ENCODE measurements around the gene COL15A1. TPM values are rescaled to one million over a fixed set of nuclear protein-coding genes. Genes with fewer than 3 reads are reported as not detected.
A peak's percentile ranks its signal among the peaks of the same experiment; 100 is the strongest.

The COL15A1 gene
- total RNA-seq, 1 experiment from 2014 or later, result 0.10 TPM

DNA sequence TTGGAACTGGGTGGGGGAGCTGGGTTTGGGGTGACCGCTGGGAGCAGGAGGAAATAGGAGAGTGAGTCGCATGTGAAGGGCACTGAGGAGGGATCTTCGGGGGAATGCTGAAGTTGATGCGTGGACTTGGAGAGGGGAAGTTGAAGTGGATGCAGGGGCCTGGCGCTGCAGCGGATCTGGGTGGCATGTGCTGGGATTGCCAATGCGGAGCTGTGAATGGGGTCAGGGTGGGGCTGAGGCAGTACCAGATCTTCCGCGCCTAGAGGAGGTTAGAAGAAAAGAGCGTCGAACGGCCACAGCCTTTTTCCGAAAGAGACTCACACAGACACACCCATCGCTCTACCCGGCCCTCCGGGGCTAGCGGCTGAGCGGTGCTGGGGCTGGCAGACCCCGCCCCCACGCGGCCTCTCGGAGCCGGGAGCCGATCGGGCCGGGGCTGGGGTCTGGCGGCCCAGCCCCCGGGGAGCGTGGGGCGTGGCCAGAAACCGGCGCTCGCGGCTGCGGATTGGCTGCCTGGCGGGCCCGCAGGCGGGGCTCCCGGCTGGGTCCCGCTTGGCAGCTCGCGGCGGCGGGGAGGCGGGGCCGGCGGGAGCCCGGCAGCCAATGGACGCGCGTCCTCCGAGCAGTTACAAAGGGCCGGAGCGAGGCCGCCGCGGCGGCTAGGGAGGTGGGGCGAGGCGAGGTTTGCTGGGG is 160.9 kb downstream of the COL15A1 start, which contains the start of gene TGFBR1:
Gene TGFBR1 (plus strand): TSS at position 655 of the 693 bp plus-strand sequence. CDS start 93 bp downstream, outside the sequence.
- no TSS peak for BruUV-seq (replicated peaks)
- intact Hi-C loops (cut with micrococcal nuclease; ENCODE audit: unreplicated experiment) (no loop called here), in situ Hi-C loops (cut with HindIII; ENCODE audit: low pct_unique_long_range_greater_than_20kb, low sequenced_read_pairs) (no loop called here)
- H3K9me3 ChIP-seq (ENCODE audit: control insufficient read depth, insufficient read depth, low read depth, low read length), result no peaks in the 10 kb centered on the region
- H3K27me3 ChIP-seq (ENCODE audit: control insufficient read depth, insufficient read depth, low read length), result no peaks in the 10 kb centered on the region
- peak within 1 kb of the TSS; percentile 59 for H3K27ac ChIP-seq (ENCODE audit: low read length)
- 0 out of 2 replicates have a peak, but pooled peaks have one; percentile 20 for TF ChIP-seq SIN3A (IDR thresholded peaks at IDR 0.05; ENCODE audit: borderline replicate concordance, insufficient read depth, low read depth, low read length)
- TF ChIP-seq, protein P1, sequence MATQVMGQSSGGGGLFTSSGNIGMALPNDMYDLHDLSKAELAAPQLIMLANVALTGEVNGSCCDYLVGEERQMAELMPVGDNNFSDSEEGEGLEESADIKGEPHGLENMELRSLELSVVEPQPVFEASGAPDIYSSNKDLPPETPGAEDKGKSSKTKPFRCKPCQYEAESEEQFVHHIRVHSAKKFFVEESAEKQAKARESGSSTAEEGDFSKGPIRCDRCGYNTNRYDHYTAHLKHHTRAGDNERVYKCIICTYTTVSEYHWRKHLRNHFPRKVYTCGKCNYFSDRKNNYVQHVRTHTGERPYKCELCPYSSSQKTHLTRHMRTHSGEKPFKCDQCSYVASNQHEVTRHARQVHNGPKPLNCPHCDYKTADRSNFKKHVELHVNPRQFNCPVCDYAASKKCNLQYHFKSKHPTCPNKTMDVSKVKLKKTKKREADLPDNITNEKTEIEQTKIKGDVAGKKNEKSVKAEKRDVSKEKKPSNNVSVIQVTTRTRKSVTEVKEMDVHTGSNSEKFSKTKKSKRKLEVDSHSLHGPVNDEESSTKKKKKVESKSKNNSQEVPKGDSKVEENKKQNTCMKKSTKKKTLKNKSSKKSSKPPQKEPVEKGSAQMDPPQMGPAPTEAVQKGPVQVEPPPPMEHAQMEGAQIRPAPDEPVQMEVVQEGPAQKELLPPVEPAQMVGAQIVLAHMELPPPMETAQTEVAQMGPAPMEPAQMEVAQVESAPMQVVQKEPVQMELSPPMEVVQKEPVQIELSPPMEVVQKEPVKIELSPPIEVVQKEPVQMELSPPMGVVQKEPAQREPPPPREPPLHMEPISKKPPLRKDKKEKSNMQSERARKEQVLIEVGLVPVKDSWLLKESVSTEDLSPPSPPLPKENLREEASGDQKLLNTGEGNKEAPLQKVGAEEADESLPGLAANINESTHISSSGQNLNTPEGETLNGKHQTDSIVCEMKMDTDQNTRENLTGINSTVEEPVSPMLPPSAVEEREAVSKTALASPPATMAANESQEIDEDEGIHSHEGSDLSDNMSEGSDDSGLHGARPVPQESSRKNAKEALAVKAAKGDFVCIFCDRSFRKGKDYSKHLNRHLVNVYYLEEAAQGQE (IDR thresholded peaks at IDR 0.05; ENCODE audit: insufficient read depth in 1 of 2, low read depth in 2 of 2, low read length in 1 of 2), result no peak
- ChIA-PET CTCF (interaction anchor here (0.6 kb wide), 1 partner anchor 875 kb away, joined by 3 read pairs; no protein-coding TSS in a partner anchor), POLR2A (no interaction called here)
- peak; percentile 97 for ATAC-seq
- H3K36me3 ChIP-seq (ENCODE audit: control insufficient read depth, insufficient read depth, low read length), result no peaks in the 10 kb centered on the region
- DNase-seq (ENCODE audit: low read depth, low spot score), result peak; percentile 13
- peak within 1 kb of the TSS; percentile 70 to 71 for H3K4me3 ChIP-seq (ENCODE audit: low read depth in 2 of 2, low read length in 2 of 2)
- 0 out of 2 replicates have a peak, but pooled peaks cover 3% of the 10 kb centered on the region for H3K4me1 ChIP-seq (ENCODE audit: control insufficient read depth, insufficient read depth, low read length)

DNA sequence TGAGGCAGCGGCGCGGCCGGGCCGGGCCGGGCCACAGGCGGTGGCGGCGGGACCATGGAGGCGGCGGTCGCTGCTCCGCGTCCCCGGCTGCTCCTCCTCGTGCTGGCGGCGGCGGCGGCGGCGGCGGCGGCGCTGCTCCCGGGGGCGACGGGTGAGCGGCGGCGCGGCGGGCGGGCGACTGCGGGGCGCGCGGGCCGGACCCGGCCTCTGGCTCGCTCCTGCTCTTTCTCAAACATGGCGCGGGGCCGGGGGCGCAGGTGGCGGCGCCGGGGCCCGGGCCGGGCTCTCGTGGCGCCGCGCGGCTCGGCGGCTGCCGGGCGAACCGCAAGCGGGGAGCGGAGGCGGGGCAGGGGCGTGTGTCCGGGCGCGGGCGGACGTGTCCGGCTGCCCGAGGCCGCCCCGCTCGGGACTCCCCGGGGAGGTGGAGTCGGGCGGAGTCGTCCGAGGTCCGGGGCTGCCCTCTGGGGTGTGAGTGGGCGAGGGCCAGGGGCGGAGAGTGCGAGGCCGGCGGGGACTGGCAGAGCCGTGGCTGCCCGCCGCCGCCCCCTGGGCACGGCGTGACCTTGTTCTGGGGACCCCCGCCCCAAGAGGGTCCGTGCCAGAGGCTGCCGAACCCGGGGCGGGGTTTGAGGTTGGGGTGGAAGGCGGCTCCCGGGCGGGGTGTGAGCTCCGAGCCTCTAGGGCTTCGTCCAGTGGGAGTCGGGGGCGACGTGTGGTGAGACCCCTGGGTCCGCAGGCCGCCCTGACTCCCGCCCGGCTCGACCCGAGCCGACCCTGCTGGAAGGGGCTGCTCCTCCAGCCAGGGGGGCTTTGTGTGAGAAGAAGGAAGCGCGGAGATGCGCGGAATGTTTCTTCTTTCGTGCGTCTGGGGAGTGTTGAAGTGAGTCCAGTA is 161.7 kb downstream of the COL15A1 start:
- no peaks in the 10 kb centered on the region for H3K27me3 ChIP-seq (ENCODE audit: control insufficient read depth, insufficient read depth, low read length)
- DNase-seq (ENCODE audit: low read depth, low spot score) (no peak), ATAC-seq (peak; percentile 89)
- H3K36me3 ChIP-seq (ENCODE audit: control insufficient read depth, insufficient read depth, low read length), result no peaks in the 10 kb centered on the region
- no TSS peak for BruUV-seq (replicated peaks)
- in situ Hi-C loops (cut with HindIII; ENCODE audit: low pct_unique_long_range_greater_than_20kb, low sequenced_read_pairs) (no loop called here), intact Hi-C loops (cut with micrococcal nuclease; ENCODE audit: unreplicated experiment) (no loop called here)
- 0 out of 2 replicates have a peak, but pooled peaks have one; percentile 42 for TF ChIP-seq SIN3A (IDR thresholded peaks at IDR 0.05; ENCODE audit: borderline replicate concordance, insufficient read depth, low read depth, low read length)
- TF ChIP-seq, protein P2, sequence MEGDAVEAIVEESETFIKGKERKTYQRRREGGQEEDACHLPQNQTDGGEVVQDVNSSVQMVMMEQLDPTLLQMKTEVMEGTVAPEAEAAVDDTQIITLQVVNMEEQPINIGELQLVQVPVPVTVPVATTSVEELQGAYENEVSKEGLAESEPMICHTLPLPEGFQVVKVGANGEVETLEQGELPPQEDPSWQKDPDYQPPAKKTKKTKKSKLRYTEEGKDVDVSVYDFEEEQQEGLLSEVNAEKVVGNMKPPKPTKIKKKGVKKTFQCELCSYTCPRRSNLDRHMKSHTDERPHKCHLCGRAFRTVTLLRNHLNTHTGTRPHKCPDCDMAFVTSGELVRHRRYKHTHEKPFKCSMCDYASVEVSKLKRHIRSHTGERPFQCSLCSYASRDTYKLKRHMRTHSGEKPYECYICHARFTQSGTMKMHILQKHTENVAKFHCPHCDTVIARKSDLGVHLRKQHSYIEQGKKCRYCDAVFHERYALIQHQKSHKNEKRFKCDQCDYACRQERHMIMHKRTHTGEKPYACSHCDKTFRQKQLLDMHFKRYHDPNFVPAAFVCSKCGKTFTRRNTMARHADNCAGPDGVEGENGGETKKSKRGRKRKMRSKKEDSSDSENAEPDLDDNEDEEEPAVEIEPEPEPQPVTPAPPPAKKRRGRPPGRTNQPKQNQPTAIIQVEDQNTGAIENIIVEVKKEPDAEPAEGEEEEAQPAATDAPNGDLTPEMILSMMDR (IDR thresholded peaks at IDR 0.05), result no peak
- peak overlapping the region; percentile 54; the same call in 1 of the 2 replicates for H3K27ac ChIP-seq (ENCODE audit: low read length)
- H3K4me3 ChIP-seq (ENCODE audit: low read depth in 2 of 2, low read length in 2 of 2), result peak overlapping the region; percentile 70 to 71
- POLR2A ChIA-PET, result no interaction called here
- CTCF ChIA-PET, result no interaction called here
- H3K4me1 ChIP-seq (ENCODE audit: control insufficient read depth, insufficient read depth, low read length), result 0 out of 2 replicates have a peak, but pooled peaks cover 3% of the 10 kb centered on the region
- H3K9me3 ChIP-seq (ENCODE audit: control insufficient read depth, insufficient read depth, low read depth, low read length), result no peaks in the 10 kb centered on the region

DNA sequence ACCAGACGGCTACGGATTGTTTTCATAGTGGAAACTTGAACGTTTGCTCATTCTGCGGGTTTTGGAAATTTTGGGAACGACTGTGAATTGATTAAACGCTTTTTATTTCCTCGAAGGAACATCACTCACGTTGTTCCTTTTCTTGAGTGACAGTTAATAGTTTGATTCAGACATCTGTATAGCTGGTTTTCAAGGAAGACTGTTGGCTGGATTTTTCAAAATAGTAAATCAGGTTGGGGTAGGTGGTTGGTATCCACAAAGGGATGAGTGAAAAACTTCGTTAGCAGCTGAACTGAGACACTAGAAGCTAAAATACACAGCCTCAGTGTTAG is 162.3 kb downstream of the COL15A1 start:
- ATAC-seq, result no peak
- Histone ChIP-seq H3K4me1 (ENCODE audit: control insufficient read depth, insufficient read depth, low read length) (0 out of 2 replicates have a peak, but pooled peaks cover 3% of the 10 kb centered on the region), H3K27me3 (ENCODE audit: control insufficient read depth, insufficient read depth, low read length) (no peaks in the 10 kb centered on the region), H3K4me3 (ENCODE audit: low read depth in 2 of 2, low read length in 2 of 2) (peak overlapping the region; percentile 70 to 71), H3K9me3 (ENCODE audit: control insufficient read depth, insufficient read depth, low read depth, low read length) (no peaks in the 10 kb centered on the region), H3K27ac (ENCODE audit: low read length) (peak overlapping the region; percentile 54; the same call in 1 of the 2 replicates), H3K36me3 (ENCODE audit: control insufficient read depth, insufficient read depth, low read length) (no peaks in the 10 kb centered on the region)
- ChIA-PET POLR2A (no interaction called here), CTCF (no interaction called here)
- in situ Hi-C loops (cut with HindIII; ENCODE audit: low pct_unique_long_range_greater_than_20kb, low sequenced_read_pairs) (no loop called here), intact Hi-C loops (cut with micrococcal nuclease; ENCODE audit: unreplicated experiment) (no loop called here)
- DNase-seq (ENCODE audit: low read depth, low spot score), result no peak
- TF ChIP-seq, protein P2 (IDR thresholded peaks at IDR 0.05), result no peak
- TF ChIP-seq POLR2AphosphoS5 (IDR thresholded peaks at IDR 0.05; ENCODE audit: low read depth, low read length) (no peak), SIN3A (IDR thresholded peaks at IDR 0.05; ENCODE audit: borderline replicate concordance, insufficient read depth, low read depth, low read length) (no peak), TCF7L2 (IDR thresholded peaks at IDR 0.05; ENCODE audit: low read depth, low read length) (no peak)
- BruUV-seq (replicated peaks), result no TSS peak

Measured in Panc1 (cell line).